Mesenteric fat pad (tissue), 1 donor: ENCODE measurements around the gene PIM3. TPM values are rescaled to one million over a fixed set of nuclear protein-coding genes. Genes with fewer than 3 reads are reported as not detected.

ENCODE experiments used
- DNase-seq: peaks from one replicate; pipeline ENCODE4 v3.0.0-alpha.2; 2020; ENCODE audit warnings: low spot score
- long read RNA-seq: library from polyadenylated mRNA; unstranded; transcript quantifications from one replicate; pipeline ENCODE4 v2.0.0, GENCODE V29; 2020
- total RNA-seq: library from RNA; stranded (reverse); fragmentation: NEBNext Ultra II Directional; extraction: Animal tissue kit (Norgen Biotek cat#: 25700); gene quantifications from one replicate; pipeline ENCODE4 v1.2.1, GENCODE V29; 2021
- donor health status: DM: yes; HTN: yes; CAD: no.

Gene PIM3
- 124 TPM for total RNA-seq
- long read RNA-seq, transcript PIM3-201 (6 exons, 2,369 nt) = major isoform, 34 of 141 reads
- long read RNA-seq, partial matches to known transcripts = 104 of 141 reads
- long read RNA-seq, other reads (novel, unspliced or antisense) = 3 of 141 reads

DNA sequence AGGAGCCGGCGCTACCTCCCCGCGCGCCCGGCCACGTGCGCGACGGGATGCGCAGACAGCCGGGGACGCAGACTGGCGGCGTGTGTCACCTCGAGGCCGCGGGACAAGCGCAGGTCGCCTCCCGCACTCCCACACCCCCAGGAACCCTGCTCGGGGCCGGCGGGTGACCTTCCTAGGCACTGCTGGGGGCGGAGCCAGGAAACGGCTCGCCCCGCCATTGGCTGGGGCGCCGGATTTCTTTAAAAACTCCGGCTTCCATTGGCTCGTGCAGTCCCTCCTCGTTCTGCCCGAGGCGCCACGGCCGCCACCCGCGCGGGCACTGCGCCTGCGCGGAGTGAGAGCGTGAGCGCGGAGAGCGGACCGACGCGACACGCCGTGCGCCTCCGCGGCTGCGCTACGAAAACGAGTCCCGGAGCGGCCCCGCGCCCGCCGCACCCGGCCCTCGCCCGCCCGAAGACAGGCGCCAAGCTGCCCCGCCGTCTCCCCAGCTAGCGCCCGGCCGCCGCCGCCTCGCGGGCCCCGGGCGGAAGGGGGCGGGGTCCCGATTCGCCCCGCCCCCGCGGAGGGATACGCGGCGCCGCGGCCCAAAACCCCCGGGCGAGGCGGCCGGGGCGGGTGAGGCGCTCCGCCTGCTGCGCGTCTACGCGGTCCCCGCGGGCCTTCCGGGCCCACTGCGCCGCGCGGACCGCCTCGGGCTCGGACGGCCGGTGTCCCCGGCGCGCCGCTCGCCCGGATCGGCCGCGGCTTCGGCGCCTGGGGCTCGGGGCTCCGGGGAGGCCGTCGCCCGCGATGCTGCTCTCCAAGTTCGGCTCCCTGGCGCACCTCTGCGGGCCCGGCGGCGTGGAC, at the start of gene PIM3:
Gene PIM3 (plus strand): TSS at position 614 of the 846 bp plus-strand sequence. CDS start 176 bp downstream, at position 790.
- peak; percentile 97 for DNase-seq

DNA sequence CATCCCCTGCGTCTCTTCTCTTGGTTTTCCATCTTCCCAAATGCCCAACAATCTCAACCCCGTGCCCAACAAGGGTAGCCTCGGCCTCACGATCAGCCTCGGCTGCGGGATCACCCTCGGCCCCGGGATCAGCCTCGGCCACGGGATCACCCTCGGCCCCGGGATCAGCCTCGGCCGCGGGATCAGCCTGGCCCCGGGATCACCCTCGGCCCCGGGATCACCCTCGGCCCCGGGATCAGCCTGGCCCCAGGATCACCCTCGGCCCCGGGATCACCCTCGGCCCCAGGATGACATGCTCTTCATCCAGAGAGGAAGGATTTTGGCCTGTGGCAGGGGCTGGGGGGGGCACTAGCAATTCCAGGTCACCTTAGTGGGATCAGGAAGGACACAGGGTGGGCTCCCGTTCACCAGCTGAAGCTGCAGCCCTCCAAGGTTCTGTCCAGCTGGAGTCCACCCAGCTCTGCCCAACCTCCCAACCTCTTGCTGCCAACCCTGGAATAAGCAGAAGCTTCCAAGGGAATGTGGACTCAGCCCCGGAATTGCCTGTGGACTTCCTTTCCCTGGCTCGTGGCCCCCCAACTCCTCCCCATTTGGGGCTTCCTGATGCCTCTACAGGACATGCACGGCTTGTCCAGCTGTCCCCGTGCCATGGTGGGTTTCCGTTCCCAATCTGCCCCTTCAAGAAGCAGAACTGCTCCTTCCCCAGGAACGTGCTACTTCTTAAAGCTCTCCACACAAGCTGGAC, 48.5 kb upstream of the PIM3 start:
- no peak for DNase-seq

- peak; percentile 86 for DNase-seq
Measured at GRCh38 chr22:49913026-49913425, 47.5 kb upstream of the PIM3 start.

- peak; percentile 82 for DNase-seq
Measured at GRCh38 chr22:49913446-49913845, 47.1 kb upstream of the PIM3 start.

DNA sequence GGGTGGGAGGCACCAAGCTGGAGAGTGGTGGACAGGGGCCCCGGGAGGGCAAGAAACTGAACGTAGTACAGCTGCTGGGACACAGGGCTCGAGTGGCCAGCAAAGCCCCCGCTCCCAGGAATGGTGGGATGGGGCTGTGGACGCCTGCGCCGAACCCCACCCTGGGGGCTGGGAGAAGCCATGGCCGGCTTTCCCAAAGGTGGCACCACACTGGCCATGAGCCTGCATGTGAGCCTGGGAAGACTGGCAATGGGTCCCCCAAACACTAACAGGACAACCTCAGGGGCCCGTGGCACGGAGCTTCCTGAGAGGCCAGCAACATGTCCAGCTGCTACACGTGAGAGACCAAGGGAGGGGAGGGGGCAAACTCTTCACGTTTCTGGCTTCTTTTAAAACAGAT, 46.3 kb upstream of the PIM3 start:
- DNase-seq = no peak

DNA sequence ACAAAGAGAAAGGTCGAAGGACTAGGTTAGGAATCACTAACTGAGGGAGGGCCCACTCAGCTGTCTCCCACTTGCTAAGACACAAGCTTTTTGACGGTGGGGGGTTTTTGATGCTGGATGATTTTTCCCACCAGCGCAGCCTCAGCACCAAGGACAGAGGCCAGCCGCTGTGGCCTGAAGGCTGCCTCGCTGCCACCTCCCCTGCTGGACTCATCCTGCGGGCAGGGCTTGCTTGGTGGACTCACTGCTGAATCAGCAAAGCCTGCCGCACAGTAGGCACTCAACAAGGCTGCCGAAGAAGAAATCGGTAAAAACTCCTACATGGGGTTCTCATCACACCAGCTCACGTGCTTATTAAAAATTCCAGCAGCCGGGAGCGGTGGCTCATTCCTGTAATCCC, 45.0 kb upstream of the PIM3 start:
- no peak for DNase-seq

- DNase-seq = no peak
Measured at GRCh38 chr22:49916831-49917230, 43.7 kb upstream of the PIM3 start.

- DNase-seq = peak; percentile 99
Measured at GRCh38 chr22:49917974-49918910, 42.3 kb upstream of the PIM3 start, which contains the start of the genes ALG12 and CRELD2. Gene ALG12, minus strand, starts transcription at chr22:49918438. Its CDS starts 4,673 bp downstream, at chr22:49913765. Gene CRELD2, plus strand, starts transcription at chr22:49918634. Its CDS starts 136 bp downstream, at chr22:49918770.

- DNase-seq = no peak
Measured at GRCh38 chr22:49918911-49919881, 41.4 kb upstream of the PIM3 start.

DNA sequence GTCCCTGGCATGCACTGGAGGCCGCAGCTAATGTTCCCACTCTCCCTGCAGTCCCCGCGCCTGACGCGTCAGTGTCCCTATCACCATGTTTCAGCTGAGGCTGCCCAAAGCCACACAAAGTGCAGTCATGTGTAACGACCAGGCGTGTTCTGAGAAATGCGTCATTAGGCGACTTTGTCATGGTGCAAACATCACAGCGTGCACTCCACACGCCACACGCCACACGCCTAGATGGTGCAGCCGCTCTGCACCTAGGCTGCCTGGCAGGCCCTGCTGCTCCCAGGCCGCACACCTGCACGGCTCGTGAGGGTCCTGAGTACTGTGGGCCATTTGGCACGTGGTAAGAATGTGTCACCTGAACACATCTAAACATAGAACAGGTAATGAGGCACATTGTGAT, 39.7 kb upstream of the PIM3 start:
- DNase-seq = no peak

- DNase-seq = no peak
Measured at GRCh38 chr22:49921508-49922278, 38.9 kb upstream of the PIM3 start.

- DNase-seq = no peak
Measured at GRCh38 chr22:49922484-49922883, 38.1 kb upstream of the PIM3 start.

GRCh38 chr22:49922926-49923325, 37.6 kb upstream of the PIM3 start:
- no peak for DNase-seq

DNA sequence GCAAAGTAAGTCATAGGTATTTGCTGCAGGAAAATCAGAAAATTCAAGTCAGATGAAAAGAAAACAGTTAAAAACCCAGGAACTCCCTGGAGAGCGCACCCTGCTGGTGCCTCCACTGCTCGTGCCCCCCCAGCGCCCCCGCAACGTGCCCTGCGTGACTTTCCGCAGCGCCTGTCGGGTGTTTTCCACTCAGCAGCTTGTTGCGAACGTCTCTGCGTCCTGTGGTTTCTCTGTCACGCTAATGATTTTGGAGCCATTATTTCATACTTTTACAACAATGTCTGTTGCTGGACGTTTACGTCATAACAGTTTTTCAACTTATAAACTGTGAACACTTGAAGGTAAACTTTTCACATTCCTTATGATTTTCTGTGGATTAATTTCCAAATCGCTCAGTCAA, 37.1 kb upstream of the PIM3 start:
- no peak for DNase-seq

DNA sequence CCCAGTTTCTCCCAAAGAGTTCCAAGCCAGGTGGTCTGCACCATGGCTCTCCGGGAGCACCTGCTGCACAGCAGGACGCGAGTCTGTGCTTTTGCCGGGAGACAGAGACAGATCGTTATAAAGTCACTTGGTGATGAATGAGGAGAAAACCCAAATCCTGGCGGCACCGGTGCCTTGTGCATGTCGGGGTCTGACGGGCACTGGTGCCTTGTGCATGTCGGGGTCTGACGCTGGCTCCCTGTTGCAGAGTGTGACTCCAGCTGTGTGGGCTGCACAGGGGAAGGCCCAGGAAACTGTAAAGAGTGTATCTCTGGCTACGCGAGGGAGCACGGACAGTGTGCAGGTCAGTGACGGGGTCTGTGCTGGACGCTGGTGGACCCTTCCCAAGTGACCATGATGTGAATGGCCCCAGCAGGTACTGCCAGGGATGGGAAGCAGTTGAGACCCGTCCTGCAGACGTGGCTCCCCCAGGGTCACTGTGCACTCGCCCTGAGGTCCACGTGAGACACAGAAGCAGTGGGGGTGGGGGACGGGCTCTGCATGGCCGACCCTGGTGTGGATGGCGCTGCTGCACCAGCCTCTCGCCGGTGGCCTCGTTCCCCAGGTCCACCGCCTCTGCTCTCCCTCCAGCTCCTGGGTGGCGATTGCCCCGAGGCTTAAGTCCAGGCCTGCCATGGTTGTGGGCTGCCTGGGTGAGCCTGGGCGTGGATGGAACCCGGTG, 36.3 kb upstream of the PIM3 start:
- no peak for DNase-seq

DNA sequence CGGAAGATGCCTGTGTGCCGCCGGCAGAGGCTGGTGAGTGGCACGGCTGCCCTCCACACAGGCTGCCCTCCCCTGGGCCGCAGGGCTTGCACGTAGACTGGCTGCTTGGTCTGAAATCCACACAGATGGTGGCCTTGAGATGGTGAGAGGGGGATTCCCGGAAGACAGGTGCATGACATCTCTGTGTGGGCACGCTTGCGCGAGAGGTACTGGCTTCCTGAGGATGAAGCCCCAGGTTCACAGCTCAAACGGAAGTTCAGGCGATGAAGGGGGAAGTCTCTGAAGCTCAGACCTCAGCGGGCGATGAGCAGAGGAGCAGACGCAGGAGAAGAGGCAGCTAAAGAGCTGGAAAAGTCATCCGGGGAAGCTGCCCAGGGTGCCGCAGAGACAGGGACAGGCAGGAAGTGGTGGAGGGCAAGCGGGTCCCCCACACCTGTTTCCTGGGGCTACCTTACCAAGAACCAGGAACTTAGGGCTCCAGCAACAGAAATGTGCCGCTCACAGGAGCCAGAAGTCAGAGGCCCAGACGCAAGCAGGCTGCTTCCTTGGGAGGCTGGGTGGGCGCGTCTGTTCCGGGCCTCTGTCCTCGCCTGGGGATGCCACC, 34.9 kb upstream of the PIM3 start:
- no peak for DNase-seq

- DNase-seq = no peak
Measured at GRCh38 chr22:49926916-49927315, 33.7 kb upstream of the PIM3 start.
